Anterior cingulate cortex (tissue), 58 donors: ENCODE results near the gene TSC22D4.
A peak's percentile ranks its signal among the peaks of the same experiment; 100 is the strongest.

Experiments
- DNase-seq, 58 donors: peaks; one replicate each; lab custom pipeline; 2025; lab: John Stamatoyannopoulos, UW

The TSC22D4 gene

GRCh38 chr7:100493476-100494264, 14.7 kb upstream of the TSC22D4 start:
- DNase-seq: peak in 45 of 58 donors; percentile 20 to 82 (median 52)

- no peak for DNase-seq
These were observed 13.9 kb upstream of the TSC22D4 start for GRCh38 chr7:100492738-100493475.

GRCh38 chr7:100491192-100491578, 12.2 kb upstream of the TSC22D4 start:
- no peak for DNase-seq

- no peak for DNase-seq
These were observed 11.6 kb upstream of the TSC22D4 start for GRCh38 chr7:100490483-100491191.

GRCh38 chr7:100489824-100490223, 10.8 kb upstream of the TSC22D4 start:
- DNase-seq: peak in 57 of 58 donors; percentile 27 to 97 (median 89)

GRCh38 chr7:100489121-100489520, 10.1 kb upstream of the TSC22D4 start:
- no peak for DNase-seq

- DNase-seq: no peak
These were observed 9.5 kb upstream of the TSC22D4 start for GRCh38 chr7:100488333-100489095.

GRCh38 chr7:100486753-100487446, 7.9 kb upstream of the TSC22D4 start:
- peak in 8 of 58 donors; percentile 5 to 55 (median 18) for DNase-seq

GRCh38 chr7:100486111-100486636, 7.2 kb upstream of the TSC22D4 start:
- no peak for DNase-seq

- DNase-seq: peak in 1 of 58 donors; percentile 30
These were observed 6.5 kb upstream of the TSC22D4 start for GRCh38 chr7:100485471-100485876.

- DNase-seq: peak in 4 of 58 donors; percentile 9 to 52 (median 40)
These were observed 5.6 kb upstream of the TSC22D4 start for GRCh38 chr7:100484673-100485045.

- peak in 53 of 58 donors; percentile 25 to 82 (median 64) for DNase-seq
These were observed 5.0 kb upstream of the TSC22D4 start, which contains the start of gene NYAP1 for GRCh38 chr7:100483722-100484672. Gene NYAP1 (plus strand): TSS chr7:100483927. CDS start chr7:100485312, 1,385 bp downstream.

- DNase-seq: peak in 48 of 58 donors; percentile 37 to 80 (median 62)
These were observed 4.2 kb upstream of the TSC22D4 start for GRCh38 chr7:100483090-100483721.

GRCh38 chr7:100482728-100483089, 3.7 kb upstream of the TSC22D4 start:
- DNase-seq: no peak

- DNase-seq: no peak
These were observed 2.5 kb upstream of the TSC22D4 start for GRCh38 chr7:100481466-100481865.

- no peak for DNase-seq
These were observed 1.1 kb downstream of the TSC22D4 start for GRCh38 chr7:100477871-100478267.
